ENCODE results near the gene PIGS. TPM values are rescaled to one million over a fixed set of nuclear protein-coding genes. Genes with fewer than 3 reads are reported as not detected.

Gene PIGS
- total and polyA plus RNA-seq, 2 experiments from 2014 or later, result 72.7 to 76.0 TPM

DNA sequence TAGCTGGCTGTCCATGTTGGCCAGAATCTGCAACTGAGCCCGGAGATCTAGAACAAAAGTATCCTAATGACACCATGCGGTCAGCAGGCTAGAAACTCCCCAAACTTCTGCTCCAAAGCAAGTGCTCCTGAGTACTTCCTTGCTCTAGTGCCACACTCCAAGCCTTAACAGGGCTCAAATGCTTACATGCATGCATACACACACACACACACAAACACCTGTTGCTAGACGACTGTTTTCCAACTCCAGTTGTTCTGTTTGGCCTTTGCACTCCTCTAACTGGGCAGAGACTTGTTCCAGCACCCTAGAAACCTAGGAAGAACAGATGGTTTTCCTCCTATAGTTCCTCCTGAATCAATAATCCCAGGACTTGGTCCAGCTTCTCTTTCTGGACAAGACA lies 13.1 kb upstream of the PIGS start:
- no peak overlapping the region for H3K4me3 ChIP-seq
- no peak for DNase-seq
- H3K4me1 ChIP-seq (ENCODE audit: insufficient read depth), result no peaks in the 10 kb centered on the region
- WGBS, 2 experiments (ENCODE audit: low coverage in 1 of 2, low lambda C conversion rate in 2 of 2, missing lambda C conversion rate in 2 of 2), result 89 to 90% methylated on average over 3 of the region's 3 CpGs
- H3F3A ChIP-seq (ENCODE audit: insufficient read depth), result no peaks in the 10 kb centered on the region
- 0 out of 2 replicates have a peak, but pooled peaks cover 9% of the 10 kb centered on the region for H3K36me3 ChIP-seq (ENCODE audit: low read depth)
- in situ Hi-C loops (cut with MboI), result no loop called here
- H3K79me2 ChIP-seq (ENCODE audit: insufficient read depth), result no peaks in the 10 kb centered on the region
- H4K20me1 ChIP-seq (ENCODE audit: insufficient read depth), result no peaks in the 10 kb centered on the region
- no peak overlapping the region for H3K27ac ChIP-seq
- no peaks in the 10 kb centered on the region for H3K27me3 ChIP-seq (replicated peaks; ENCODE audit: insufficient read depth)
- TF ChIP-seq EZH2phosphoT487 (IDR thresholded peaks at IDR 0.05; ENCODE audit: insufficient read depth, low read depth) (no peak), EZH2 (IDR thresholded peaks at IDR 0.05; ENCODE audit: insufficient read depth, poor library complexity, severe bottlenecking) (no peak)
- H3K4me2 ChIP-seq (ENCODE audit: unreplicated experiment), result no peak overlapping the region
- H3K9ac ChIP-seq, result no peak overlapping the region
- no peaks in the 10 kb centered on the region for H3K9me3 ChIP-seq (ENCODE audit: low read depth)
- H2AFZ ChIP-seq, result no peak overlapping the region
- H3K9me2 ChIP-seq (ENCODE audit: insufficient read depth), result no peaks in the 10 kb centered on the region

DNA sequence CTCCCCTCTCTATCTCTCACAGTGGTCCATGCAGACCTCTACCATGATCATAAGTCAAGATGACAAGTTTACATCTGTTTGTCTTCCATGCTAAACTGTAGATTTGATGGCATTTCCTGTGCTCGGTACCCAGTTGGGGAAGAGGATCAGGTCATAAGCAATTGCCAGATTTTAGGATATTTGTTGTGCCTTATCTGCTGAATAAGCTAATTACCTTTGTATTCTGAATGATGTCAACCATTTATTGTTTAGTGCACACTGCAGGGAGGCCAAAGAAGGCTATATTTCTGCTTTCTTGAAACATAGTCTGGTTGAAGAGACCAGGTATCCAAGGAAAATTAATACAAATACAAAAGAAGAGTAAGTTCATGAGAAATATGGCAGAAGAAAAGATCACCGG lies 11.2 kb upstream of the PIGS start:
- in situ Hi-C loops (cut with MboI), result no loop called here

DNA sequence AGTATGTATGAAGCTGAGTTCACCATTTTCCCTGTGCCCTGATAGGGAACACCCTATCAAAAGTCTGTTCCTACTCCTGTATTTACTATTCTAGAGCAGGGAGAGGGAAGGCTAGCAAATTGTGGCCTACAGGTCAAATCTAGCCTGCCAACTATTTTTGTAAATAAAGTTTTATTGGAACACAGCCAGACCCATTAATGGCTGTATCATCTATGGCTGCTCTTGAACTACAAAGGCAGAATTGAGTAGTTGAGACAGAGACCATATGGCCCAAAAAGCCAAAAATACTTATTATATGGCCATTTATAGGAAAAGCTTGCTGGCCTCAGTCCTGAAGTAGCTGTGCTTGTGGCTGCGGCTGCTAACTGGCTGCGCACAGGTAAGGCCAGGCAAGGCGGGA lies 9.6 kb upstream of the PIGS start:
- H3K27me3 ChIP-seq (replicated peaks; ENCODE audit: insufficient read depth), result no peaks in the 10 kb centered on the region
- TF ChIP-seq EZH2 (IDR thresholded peaks at IDR 0.05; ENCODE audit: insufficient read depth, poor library complexity, severe bottlenecking) (no peak), EZH2phosphoT487 (IDR thresholded peaks at IDR 0.05; ENCODE audit: insufficient read depth, low read depth) (no peak)
- no peaks in the 10 kb centered on the region for H3K79me2 ChIP-seq (ENCODE audit: insufficient read depth)
- no peak overlapping the region for H3K27ac ChIP-seq
- no peaks in the 10 kb centered on the region for H3K9me2 ChIP-seq (ENCODE audit: insufficient read depth)
- no peaks in the 10 kb centered on the region for H4K20me1 ChIP-seq (ENCODE audit: insufficient read depth)
- WGBS, 2 experiments (ENCODE audit: low coverage in 1 of 2, low lambda C conversion rate in 2 of 2, missing lambda C conversion rate in 2 of 2), result 96 to 100% methylated on average over 3 of the region's 3 CpGs
- in situ Hi-C loops (cut with MboI), result no loop called here
- no peak overlapping the region for H3K4me3 ChIP-seq
- H3K4me2 ChIP-seq (ENCODE audit: unreplicated experiment), result no peak overlapping the region
- H2AFZ ChIP-seq, result no peak overlapping the region
- H3K9me3 ChIP-seq (ENCODE audit: low read depth), result no peaks in the 10 kb centered on the region
- H3K9ac ChIP-seq, result no peak overlapping the region
- no peak for DNase-seq
- H3K36me3 ChIP-seq (ENCODE audit: low read depth), result 0 out of 2 replicates have a peak, but pooled peaks cover 4% of the 10 kb centered on the region
- no peaks in the 10 kb centered on the region for H3F3A ChIP-seq (ENCODE audit: insufficient read depth)
- no peaks in the 10 kb centered on the region for H3K4me1 ChIP-seq (ENCODE audit: insufficient read depth)

More for the DNA sequence above, 11.2 kb upstream of the PIGS start:
- Histone ChIP-seq H3K79me2 (ENCODE audit: insufficient read depth) (no peaks in the 10 kb centered on the region), H3K27me3 (replicated peaks; ENCODE audit: insufficient read depth) (no peaks in the 10 kb centered on the region), H2AFZ (no peak overlapping the region), H3K36me3 (ENCODE audit: low read depth) (0 out of 2 replicates have a peak, but pooled peaks cover 5% of the 10 kb centered on the region), H3K9me3 (ENCODE audit: low read depth) (no peaks in the 10 kb centered on the region), H3F3A (ENCODE audit: insufficient read depth) (no peaks in the 10 kb centered on the region), H4K20me1 (ENCODE audit: insufficient read depth) (no peaks in the 10 kb centered on the region), H3K27ac (no peak overlapping the region), H3K9ac (no peak overlapping the region), H3K4me1 (ENCODE audit: insufficient read depth) (no peaks in the 10 kb centered on the region), H3K4me3 (no peak overlapping the region), H3K4me2 (ENCODE audit: unreplicated experiment) (no peak overlapping the region), H3K9me2 (ENCODE audit: insufficient read depth) (no peaks in the 10 kb centered on the region)
- WGBS, 2 experiments (ENCODE audit: low coverage in 1 of 2, low lambda C conversion rate in 2 of 2, missing lambda C conversion rate in 2 of 2), result 98% methylated on average over 2 of the region's 2 CpGs
- DNase-seq, result no peak
- TF ChIP-seq EZH2 (IDR thresholded peaks at IDR 0.05; ENCODE audit: insufficient read depth, poor library complexity, severe bottlenecking), result no peak
- TF ChIP-seq EZH2phosphoT487 (IDR thresholded peaks at IDR 0.05; ENCODE audit: insufficient read depth, low read depth), result no peak

DNA sequence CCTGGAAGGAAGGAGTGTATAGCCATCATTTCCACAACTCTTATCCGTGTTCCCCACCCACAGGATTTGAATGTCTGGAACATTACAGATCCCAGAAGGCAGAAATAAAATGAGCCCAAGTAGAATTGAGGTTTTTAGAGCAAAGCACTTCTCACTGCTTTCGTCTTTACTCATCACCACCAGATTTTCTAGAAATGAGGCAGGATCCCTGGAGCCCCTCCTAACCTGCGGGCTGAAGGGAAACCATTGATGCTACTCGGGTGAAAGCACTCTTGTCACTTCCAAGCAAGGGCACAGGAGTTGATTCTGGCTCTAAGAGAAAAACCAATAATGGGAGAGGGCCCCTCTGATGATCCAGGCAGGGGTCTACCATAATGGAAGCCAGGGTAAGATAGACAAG lies 8.2 kb upstream of the PIGS start:
- H3K79me2 ChIP-seq (ENCODE audit: insufficient read depth), result no peaks in the 10 kb centered on the region
- H3F3A ChIP-seq (ENCODE audit: insufficient read depth), result no peaks in the 10 kb centered on the region
- no peak overlapping the region for H3K27ac ChIP-seq
- no peaks in the 10 kb centered on the region for H3K4me1 ChIP-seq (ENCODE audit: insufficient read depth)
- H3K27me3 ChIP-seq (replicated peaks; ENCODE audit: insufficient read depth), result no peaks in the 10 kb centered on the region
- no peak for TF ChIP-seq EZH2 (IDR thresholded peaks at IDR 0.05; ENCODE audit: insufficient read depth, poor library complexity, severe bottlenecking)
- TF ChIP-seq EZH2phosphoT487 (IDR thresholded peaks at IDR 0.05; ENCODE audit: insufficient read depth, low read depth), result no peak
- no peaks in the 10 kb centered on the region for H3K9me2 ChIP-seq (ENCODE audit: insufficient read depth)
- H3K4me2 ChIP-seq (ENCODE audit: unreplicated experiment), result no peak overlapping the region
- no peak overlapping the region for H2AFZ ChIP-seq
- H3K9me3 ChIP-seq (ENCODE audit: low read depth), result no peaks in the 10 kb centered on the region
- WGBS, 2 experiments (ENCODE audit: low coverage in 1 of 2, low lambda C conversion rate in 2 of 2, missing lambda C conversion rate in 2 of 2), result 96 to 99% methylated on average over 4 of the region's 4 CpGs
- in situ Hi-C loops (cut with MboI), result no loop called here
- H3K4me3 ChIP-seq, result no peak overlapping the region
- no peaks in the 10 kb centered on the region for H4K20me1 ChIP-seq (ENCODE audit: insufficient read depth)
- no peak overlapping the region for H3K9ac ChIP-seq
- no peaks in the 10 kb centered on the region for H3K36me3 ChIP-seq (ENCODE audit: low read depth)
- DNase-seq, result no peak
